Raji (cell line): ENCODE data around the gene CARD11.

ENCODE experiments used
- POLR2A ChIP-seq: IDR thresholded peaks from 2 replicates; pipeline ENCODE4 v1.6.1; 2011; ENCODE audit warnings: low read depth, low read length, control low read depth; ENCODE audit not compliant: insufficient read depth

The CARD11 gene

GRCh38 chr7:3069771-3070449 is 26.2 kb upstream of the CARD11 start:
- no peak for TF ChIP-seq POLR2A

GRCh38 chr7:3068530-3068929 is 24.9 kb upstream of the CARD11 start:
- no peak for TF ChIP-seq POLR2A

GRCh38 chr7:3067606-3068380 is 24.1 kb upstream of the CARD11 start:
- TF ChIP-seq POLR2A, result no peak

GRCh38 chr7:3067193-3067592 is 23.5 kb upstream of the CARD11 start:
- TF ChIP-seq POLR2A, result no peak

GRCh38 chr7:3066506-3066905 is 22.8 kb upstream of the CARD11 start:
- TF ChIP-seq POLR2A, result no peak

- TF ChIP-seq POLR2A, result no peak
Measured at GRCh38 chr7:3065724-3066143, 22.1 kb upstream of the CARD11 start.

GRCh38 chr7:3064067-3064466 is 20.4 kb upstream of the CARD11 start:
- no peak for TF ChIP-seq POLR2A

- no peak for TF ChIP-seq POLR2A
Measured at GRCh38 chr7:3063016-3063753, 19.5 kb upstream of the CARD11 start.

GRCh38 chr7:3057066-3057420 is 13.4 kb upstream of the CARD11 start:
- no peak for TF ChIP-seq POLR2A

- no peak for TF ChIP-seq POLR2A
Measured at GRCh38 chr7:3056234-3057065, 12.8 kb upstream of the CARD11 start.

- TF ChIP-seq POLR2A, result no peak
Measured at GRCh38 chr7:3055626-3056025, 12.0 kb upstream of the CARD11 start.

GRCh38 chr7:3042861-3043489 is 692 bp downstream of the CARD11 start:
- TF ChIP-seq POLR2A, result peak; percentile 43; the same call in 1 of the 2 replicates

- no peak for TF ChIP-seq POLR2A
Measured at GRCh38 chr7:3041986-3042675, 1.5 kb downstream of the CARD11 start.

- TF ChIP-seq POLR2A, result no peak
Measured at GRCh38 chr7:3039787-3040186, 3.9 kb downstream of the CARD11 start.
